Dermis blood vessel endothelial cell (primary cell): ENCODE data around the gene DHX16. TPM values are rescaled to one million over a fixed set of nuclear protein-coding genes. Genes with fewer than 3 reads are reported as not detected.
A peak's percentile ranks its signal among the peaks of the same experiment; 100 is the strongest.

Source experiments
- DNase-seq: peaks from one replicate; pipeline ENCODE4 v3.0.0; 2010
- total RNA-seq: library from RNA; depleted of rRNA; stranded (reverse); fragments of >200 nt; gene quantifications from 2 replicates; pipeline ENCODE4 v1.2.3, GENCODE V29; 2014

DHX16 gene
- total RNA-seq, 1 donor from 2014 or later: 39.3 TPM

DNA sequence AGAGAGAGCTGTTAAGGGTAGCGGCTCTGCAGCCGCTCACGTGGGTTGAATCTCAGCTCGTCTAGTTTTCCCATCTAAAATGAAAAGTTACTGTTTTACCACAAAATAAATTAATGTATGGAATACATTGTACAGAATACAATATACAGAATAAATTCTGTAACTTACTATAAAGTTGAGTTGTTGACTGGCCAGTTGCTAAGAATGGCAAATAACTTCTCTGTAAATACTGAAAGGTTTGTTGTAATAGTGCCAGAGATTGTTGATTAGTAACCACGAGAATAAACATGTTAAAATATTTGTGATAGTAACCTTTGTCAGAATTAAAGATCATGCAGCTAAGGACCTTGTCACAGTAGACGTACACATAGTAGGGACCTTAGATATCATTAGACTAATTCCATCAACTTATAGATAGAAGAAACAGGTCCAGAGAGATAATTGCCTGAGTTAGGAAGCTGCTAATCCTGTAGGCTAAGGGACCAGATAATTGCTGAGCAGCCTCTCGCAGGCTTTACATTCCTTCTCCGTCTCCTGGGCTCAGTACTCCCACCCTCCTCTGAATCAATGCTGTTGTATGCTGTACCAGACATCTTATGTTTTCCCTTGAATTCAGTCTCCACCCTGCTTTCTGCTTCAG is 18.5 kb upstream of the DHX16 start:
- DNase-seq: peak; percentile 9

DNA sequence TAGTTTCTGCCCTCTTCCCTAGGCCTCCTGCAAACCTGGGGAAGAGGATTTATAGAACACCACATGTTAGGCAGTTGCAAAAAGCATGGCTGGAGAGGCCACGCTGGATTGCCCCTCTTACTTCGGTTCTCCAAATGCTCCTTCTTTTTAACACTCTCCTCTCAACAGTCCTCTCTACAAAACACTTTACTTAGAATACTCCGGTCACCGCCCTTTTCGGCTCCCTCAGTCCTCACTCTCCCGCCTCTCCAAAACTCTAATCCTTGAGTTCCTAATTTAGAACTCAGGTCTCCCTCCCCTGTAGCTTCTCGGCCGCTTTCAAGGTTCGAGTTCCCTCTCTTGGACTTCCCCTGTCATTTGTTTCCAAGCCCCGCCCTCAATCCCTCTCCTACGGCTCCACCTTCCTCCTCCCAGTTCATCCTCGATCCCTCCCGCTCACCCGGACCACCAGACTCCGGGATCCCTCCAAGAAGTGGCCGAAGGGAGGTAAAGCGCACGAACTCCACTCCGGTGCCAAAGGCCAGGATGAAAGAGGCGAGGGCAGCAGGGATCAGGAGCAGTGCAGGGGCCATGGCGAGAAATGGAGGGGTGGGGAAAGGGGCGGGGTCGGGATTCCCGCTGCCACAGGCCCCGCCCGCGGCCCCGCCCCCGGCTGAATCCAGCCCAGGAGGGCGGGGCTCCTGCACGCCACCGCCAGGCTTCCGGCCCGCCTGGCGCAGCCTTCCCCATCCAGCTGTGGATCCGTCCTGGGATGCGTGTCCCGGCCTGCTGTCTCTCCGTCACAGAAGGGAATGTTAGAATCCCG is 17.8 kb upstream of the DHX16 start, which contains the start of gene NRM:
Gene NRM (minus strand): TSS at position 582 of the 805 bp plus-strand sequence. CDS start 10 bp downstream, at position 572.
- DNase-seq: peak; percentile 81

DNA sequence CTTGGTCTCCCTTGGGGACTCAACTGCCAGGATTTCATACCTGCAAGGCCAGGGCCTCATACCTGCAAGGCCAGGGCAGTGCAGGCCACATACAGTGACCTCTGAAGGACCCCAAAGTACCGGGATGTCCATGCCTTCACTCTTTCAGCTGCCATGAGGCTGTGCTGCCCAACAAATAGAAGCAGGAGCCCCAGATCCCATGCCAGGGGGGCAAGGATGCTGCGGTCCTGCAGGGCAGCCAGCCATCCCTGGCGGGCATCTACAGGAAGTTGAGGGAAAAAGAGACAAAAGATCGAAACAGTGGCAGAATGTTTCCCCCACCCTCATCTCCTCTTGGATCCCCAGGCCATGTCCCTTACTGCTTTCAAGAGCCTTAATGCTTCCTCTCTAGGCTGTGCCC is 17.2 kb upstream of the DHX16 start:
- DNase-seq: no peak

DNA sequence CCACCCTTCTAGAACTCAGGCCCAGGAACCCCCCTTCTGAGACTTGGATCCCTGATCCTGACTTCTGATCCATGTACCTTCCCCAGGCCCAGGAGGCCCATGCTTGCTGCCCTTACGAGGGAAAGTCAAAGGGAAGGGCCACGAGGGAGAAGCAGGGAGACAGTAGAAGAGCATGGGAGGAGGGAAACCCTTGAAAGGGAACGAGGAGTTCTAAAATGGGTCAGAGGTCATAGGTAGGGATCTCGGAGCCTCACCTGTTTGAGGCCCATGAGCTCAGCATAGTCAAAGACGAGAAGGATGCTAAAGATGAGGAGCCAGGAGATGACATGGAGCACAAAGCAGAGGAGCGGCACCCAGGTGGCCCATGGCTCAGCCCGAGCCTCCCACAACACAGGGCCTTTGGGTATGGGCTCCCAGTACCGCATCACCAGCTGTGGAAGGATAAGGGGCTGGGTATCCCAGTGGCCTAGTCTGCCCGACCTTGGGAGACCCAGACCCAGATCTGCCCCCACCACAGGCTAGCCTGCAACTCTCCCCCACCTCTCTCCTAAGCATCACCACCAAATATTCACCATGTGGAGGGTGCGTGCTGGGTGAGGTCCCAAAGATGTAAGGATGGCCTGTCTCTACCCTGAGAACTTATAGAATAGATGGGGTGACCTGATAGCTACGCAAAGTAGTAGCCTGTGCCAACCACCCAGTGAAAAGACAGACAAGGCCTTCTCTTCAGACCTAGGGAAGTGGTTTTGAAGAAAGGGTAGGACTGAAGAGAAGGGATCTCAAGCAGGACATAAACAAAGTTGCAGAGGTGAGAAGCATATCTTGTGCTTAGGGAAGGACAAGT is 16.4 kb upstream of the DHX16 start:
- DNase-seq: no peak

DNA sequence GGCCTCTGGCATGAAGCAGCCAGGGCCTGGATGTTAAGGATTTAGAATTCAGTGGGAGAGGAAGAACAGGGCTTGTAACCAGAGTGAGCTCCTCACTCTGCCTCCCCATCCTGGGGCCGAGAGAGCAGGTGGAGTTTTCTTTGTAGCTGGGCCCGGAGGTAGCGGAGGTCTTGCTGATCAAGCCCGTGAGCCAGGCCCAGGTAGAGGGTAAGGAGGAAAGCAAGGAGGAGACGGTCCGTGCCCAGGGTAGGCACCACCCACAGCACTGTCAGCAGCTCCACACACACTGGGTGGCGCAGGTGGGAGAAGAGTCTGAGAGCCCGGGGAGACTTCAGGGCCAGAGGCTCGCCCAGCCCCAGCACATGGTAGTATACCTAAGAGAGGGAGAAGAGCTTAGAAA is 15.8 kb upstream of the DHX16 start:
- no peak for DNase-seq

DNA sequence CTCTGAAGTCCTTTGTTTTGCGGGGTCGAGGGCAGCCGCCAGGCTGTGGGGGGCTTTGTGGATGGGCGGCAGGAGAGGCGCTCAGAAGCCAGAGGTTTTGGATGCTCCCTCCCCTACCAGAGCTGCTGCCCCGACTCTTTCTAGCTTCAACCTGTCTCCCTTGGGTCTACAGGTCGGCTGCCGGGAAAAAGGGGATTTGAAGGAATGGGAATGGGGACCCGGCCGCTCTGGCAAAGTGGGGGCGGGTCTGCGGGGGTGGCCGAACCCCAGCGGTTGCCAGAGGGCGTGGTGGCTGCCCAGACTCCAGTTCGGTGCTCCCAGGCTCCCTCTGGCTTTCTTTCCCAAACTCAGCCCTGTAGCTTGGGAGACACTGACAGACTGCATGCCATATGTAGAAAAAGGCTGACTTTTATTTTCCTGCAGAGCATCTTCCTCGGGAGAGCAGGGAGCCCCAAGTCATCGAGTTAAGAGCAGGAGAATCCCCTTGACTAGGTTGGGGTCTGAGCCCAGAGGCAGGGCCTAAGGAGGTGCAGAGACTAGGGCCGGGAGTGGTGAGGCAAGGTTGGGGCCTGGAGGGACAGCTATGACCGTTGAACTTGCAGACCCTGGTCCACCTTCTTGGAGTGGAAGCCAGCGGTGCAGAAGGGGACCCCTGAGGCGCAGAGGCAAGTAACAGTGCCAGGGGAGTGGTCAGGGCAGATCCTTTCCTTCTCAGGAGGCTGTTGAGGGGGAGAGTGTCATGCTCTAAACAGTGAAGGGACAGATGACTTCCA is 15.0 kb upstream of the DHX16 start:
- peak; percentile 56 for DNase-seq

DNA sequence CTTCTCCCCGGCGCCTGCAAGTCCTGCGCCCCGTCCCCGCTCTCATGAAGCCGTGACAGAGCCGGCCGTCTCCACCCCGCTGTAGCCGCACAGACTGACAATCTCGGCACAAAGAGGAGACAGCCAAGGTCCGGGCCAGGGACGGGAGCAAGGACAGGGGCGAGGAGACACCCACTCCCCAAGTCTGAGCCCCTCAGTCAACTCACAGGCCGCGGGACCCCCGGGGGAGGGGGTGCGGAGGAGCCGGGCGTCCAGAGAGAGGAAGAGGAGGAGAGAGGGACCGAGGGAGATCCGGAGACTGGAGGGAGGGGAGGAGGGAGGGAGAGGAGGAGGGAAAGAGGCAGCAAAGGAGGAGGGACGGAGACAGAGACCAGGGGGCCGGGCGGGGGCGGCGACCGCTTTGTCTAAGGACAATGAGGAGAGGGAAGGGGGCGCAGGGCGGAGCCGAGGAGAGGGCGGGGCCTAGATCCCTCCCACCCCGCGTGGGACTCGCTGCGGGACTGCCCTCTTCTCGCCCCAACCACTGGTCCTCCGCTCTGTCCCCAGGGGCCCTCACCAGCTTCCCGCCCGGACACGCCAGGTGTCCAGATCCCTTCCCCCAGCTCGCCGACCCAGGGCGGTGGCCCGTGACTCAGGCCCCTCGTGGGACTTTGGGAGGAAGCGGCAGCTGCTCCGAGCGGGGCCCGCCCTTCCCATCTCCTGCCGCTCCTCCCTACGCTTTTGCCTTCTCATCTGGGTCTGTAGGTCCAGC is 14.3 kb upstream of the DHX16 start:
- DNase-seq: peak; percentile 95

DNA sequence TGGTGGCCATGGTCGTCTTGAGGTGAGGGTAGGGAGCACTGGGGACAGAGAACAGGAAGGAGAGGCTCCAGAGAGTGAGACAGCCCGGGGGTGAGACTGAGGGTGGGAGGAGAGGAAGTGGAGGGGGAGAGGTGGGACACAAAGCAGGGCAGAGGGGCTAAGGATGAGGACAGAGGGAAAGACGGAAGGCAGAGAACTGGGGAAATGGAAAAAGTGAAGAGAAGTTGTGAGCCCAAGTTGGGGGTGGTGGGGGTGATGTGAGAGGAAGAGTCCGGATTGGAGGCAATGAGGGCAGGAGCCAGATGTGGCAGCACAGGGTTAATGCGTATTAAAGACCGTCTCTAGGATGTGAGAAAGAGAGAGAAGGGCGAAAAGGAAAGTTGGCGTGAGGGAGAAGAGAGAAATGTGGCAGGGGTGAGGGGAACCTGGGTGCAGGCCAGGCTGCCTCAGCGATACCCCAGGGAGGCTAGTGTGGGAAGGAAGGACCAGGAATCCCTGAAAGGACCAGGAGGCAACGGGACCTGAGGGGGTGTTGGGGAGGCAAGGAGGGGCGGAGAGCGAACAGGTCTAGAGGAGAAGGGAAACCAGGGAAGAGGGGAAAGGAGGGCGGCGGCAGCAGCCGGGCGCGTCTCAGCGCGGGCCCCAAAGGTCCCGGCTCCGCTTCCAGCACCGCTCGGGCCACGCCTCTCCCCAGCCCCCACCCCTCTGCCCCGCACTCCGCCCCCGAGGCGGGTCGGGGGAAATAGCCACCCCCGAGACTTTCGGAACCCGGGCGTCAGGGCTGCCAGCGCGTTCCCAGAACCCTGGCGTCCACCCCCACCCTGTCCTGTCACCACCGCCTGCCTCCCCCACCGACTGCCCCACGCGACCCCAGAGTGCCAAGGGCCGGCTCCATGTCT is 13.5 kb upstream of the DHX16 start, which contains the start of gene PPP1R18:
Gene PPP1R18 (minus strand): TSS at position 637 of the 899 bp plus-strand sequence. CDS start 627 bp downstream, at position 10.
- DNase-seq: peak; percentile 72

DNA sequence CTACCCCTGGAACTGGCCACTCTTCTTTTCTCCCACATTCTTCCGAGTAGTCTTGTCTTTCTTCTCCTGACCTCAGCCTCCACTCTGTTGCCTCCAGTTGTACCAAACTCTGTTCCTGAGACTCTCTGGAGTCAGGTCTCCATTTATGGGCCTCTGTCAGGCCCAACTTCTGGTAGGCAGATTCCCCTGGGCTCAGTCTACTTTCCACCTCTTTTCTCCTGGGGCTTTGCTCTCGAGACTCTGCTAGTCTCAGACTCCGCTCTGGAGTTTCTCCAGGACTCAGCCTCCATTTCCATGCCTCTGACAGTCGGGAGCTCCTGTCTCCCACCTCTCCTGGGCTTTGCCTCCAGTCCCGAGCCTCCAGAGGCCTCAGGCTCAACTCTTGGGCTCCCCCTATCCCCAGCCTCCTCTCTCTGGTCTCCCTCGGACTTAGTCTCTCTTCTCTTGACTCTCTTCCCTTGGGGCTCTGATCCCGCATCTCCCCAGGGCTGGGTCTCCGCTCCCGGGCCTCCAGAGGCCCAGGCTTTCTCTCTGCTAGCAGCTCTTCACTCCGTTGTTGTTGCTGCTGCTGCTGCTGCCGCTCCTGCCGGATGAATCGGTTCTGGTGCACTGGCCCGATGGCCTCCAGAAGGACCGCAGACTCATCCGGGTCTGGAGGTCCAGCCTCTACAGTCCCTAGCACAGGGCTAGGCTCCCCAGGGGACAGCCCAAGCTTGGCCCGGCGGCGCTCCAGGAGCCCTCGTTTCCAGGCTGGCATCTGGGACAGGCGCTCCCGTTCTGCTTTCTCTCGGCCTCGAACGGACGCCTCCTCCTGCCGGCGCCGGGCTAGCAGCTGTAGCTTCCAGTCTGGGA is 12.6 kb upstream of the DHX16 start:
- peak; percentile 63 for DNase-seq

DNA sequence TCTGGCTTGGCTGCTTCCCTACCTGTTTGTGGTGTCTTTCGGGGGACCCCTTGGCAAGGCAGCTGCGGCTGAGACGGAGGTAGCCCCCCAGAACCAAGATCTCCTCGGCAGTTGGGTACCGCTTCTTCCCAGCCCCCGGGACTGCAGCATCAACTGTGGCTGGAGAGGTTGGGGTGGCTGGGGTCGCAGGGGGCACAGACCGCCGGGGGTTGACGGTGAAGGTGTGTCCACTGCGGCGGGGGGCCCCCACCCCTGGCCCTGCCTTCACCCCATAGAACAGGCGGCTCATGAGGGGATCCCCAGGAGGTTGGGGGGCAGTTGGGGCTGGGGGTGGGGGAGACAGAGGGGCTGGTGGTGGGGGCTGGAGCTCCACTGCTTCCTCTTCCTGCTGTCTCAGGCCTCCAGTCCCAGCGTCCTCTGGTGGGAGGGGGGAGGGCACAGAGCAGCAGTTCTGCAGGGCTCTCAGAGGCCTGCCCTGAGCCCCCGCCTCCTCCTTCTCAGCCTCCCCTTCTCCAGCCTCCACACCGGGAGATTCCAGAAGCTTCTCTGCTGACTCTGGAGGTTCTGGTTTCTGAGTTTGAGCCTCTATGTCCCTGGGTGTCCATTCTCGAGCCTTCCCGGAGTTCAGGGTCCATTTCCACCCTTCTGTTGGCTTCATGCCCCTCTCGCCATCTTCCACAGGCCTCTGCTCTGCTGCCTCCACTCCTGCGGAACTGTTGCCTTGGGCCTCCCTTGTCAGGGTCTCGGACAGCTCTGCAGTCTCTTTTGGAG is 11.8 kb upstream of the DHX16 start:
- peak; percentile 70 for DNase-seq

DNA sequence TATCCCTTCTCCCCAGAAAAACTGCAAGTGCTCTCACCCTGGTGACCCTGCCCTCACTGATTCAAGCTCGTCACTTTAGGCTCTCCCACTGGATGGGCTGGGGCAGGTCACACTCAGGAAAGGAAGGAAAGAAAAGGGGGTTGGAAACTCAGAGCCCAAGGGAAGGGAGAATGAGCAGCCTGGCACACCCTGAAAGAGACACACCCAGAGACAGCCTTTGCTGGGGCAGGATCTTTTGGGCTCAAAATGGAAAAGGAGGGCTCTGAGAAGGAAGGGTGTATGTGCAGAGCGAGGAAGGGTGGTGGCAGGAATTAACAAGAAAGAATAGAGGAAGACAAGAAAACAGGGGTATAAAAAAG is 11.2 kb upstream of the DHX16 start:
- DNase-seq: peak; percentile 20

DNA sequence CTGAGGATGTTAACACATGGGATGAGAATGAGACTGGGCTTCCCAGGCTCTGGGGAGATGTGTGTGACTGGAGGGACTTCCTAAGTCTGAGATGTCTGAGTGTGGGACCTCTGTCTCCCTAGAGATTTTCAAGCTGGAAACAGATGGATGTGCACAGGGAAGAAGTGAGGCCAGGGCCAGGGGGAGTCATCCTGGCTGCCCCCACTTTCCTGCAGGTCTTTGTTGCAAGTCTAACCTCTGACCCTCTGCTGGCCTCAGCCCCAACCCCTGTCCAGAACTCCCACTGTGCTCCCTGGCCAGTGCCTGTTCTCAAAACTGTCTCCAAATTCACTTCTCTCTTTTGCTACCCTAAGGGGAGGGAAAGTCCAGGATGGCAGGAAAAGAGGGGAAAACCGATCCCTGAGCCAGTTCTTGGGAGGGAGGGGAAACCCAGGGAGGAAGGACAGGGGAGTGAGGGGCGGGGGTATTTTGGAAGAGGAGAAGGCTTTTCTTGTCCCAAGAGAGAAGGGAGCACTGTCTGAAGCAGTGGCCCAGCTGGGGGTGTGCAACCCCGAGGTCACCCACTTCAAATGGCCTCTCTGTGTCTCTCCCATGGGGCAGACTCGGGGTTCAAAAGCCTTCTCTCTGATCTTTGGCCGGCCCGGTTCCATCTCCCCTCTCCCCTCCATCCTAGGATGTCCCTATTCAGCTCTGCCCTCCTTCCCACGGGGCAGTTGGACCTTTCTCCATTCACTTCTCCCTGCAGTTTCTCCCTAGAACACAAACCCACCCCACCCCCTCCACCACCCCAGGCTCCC is 10.6 kb upstream of the DHX16 start:
- peak; percentile 51 for DNase-seq

DNA sequence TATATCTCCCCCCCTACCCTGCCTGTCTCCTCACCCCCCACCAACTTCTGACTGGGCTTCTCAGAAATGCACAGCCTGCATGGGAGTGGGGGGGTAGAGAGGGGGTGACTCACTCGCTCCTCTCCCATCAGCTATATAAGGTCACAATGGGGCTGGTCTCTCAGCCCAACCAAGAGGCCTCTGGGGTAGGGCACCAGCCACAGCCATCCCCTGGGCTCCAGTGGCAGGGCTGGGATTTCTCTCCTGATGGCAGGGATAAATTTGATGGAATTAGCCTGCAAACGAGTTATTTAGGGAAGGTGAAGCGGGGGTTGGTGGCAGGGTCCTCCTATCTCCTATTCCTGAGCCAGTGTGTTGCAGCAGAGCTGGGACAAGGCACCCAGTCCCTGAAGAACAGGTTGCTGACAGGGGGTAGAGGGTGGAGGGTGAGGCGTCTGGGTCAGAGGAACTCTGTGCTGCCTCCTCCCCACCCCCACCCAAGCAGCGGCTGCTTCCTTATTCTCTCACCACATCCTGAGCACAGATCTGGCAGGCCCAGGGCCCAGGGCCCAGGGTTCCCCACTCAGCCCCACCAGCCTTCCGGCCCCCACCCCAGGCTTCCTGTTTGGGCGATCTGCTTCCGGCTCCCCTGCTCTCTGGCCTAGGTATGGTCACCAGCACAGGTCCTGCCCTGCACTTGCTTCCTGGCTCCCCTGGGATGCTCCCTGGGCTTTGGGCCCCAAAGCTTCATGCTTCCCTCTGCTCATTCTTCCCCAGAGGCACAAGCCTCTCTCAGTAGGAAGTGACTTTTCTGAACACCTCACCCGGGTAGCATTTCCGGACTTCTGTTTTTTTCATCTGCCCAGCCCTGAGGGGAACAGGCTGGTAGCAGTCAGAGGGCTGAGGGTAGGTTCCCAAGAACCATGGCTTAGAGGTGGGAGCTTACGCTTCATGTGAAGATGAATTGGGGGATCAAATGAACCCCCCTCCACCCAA is 9.6 kb upstream of the DHX16 start:
- peak; percentile 94 for DNase-seq

DNA sequence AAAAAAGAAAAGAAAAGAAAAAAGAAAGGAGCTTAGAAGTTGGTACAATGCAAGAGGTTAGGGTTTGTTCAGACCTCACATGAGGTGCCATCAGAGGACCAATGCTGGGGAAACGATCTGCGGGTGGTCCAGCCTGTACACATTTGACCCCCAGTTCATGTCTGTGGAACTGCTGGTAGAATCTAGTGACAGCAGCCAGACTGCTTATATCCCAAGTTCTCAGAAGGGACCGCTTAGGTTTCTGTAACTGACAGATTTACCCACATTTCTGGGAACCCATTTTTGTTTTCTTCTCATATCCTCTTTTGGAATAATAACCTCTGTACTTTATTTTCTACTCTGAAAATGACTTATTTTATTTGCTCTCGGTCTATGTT is 8.9 kb upstream of the DHX16 start:
- DNase-seq: no peak

DNA sequence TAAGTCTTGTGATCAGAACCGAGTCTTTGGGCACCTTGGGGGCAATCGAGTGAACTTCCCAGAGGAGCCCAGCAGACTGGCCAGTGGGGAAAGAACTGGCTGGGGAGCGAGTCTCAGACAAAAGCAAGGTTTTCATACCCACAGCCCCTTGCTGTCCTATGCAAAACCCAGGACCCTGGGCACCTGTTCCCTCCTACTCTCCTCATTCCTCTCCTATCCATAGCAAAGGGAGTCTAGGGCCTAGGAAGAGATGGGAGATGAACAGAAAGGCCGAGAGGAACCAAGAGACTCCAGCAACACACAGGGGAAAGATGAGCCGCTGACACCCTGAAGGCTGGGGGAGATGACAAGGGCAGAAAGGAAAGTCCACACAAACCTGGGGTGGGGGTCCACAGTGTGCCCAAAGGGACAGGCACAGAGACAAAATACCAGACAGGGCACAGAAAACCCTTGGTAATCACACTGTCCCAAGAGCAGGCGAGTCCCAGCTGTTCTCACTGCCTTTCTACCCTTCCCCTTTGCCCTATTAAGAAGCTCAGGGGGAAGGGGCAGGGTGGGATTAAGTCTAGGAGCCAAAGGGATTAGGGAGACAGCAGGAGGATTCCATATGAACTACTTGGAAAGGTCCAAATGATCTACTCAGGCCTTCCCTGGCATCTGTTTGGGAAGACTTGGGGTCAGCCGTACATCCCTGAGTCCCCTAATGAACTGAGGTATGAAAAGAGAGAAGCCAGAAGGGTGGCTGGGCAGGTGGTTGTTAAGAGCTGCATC is 7.1 kb upstream of the DHX16 start:
- peak; percentile 32 for DNase-seq
